Mucosa of rectum (tissue), 2 donors: ENCODE measurements around the gene CST4.

ENCODE experiments used
- H3K27ac ChIP-seq, 2 donors: one replicate each; pipeline ENCODE4 v1.7.0; 2013; ENCODE audit warnings: inconsistent platforms in 2 of 2, low read depth in 2 of 2, low read length in 2 of 2
- H3K27me3 ChIP-seq, 2 donors: one replicate each; pipeline ENCODE4 v1.7.0; 2013; ENCODE audit warnings: low read length in 2 of 2; ENCODE audit not compliant: control insufficient read depth in 2 of 2, insufficient read depth in 2 of 2
- H3K36me3 ChIP-seq, 2 donors: one replicate each; pipeline ENCODE4 v1.7.0; 2013; ENCODE audit warnings: low read length in 2 of 2; ENCODE audit not compliant: control insufficient read depth in 2 of 2, insufficient read depth in 2 of 2
- H3K4me1 ChIP-seq, 2 donors: one replicate each; pipeline ENCODE4 v1.7.0; 2013; ENCODE audit warnings: low read length in 2 of 2, mild to moderate bottlenecking in 1 of 2; ENCODE audit not compliant: control insufficient read depth in 2 of 2, insufficient read depth in 2 of 2
- H3K4me3 ChIP-seq, 2 donors: one replicate each; pipeline ENCODE4 v1.7.0; 2013; ENCODE audit warnings: low read length in 2 of 2
- H3K9ac ChIP-seq, 2 donors: one replicate each; pipeline ENCODE4 v1.7.0; 2013; ENCODE audit warnings: low read length in 2 of 2, low read depth in 1 of 2, mild to moderate bottlenecking in 1 of 2
- H3K9me3 ChIP-seq, 2 donors: one replicate each; pipeline ENCODE4 v1.7.0; 2013; ENCODE audit warnings: low read length in 2 of 2; ENCODE audit not compliant: control insufficient read depth in 2 of 2
- donor health status: healthy.
- donor health status: Normal muscosa, but diverticular disease.

CST4 gene

DNA sequence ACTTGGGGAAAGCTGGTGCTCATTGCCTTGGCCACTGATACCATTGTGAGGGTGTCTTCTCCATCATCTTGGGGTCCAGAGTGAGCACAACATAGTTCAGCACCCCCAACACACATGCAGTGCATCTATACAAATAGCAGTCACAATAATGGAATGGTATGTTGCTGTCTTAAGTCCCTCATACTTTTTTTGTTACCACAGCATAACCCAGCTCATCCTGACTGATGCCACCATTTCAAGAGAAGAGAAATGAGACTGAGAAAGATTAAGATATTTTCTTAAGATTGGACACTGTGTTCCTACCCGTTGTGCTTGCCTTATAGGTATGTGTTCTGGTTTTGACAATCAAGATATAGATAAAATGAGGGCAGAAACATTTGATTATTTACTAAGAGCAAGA lies 15.6 kb downstream of the CST4 start:
- Histone ChIP-seq H3K27ac (no peak overlapping the region), H3K27me3 (no peaks in the 10 kb centered on the region), H3K4me3 (no peak overlapping the region), H3K9me3 (no peaks in the 10 kb centered on the region), H3K4me1 (no peaks in the 10 kb centered on the region), H3K36me3 (no peaks in the 10 kb centered on the region), H3K9ac (no peak overlapping the region)

- no peaks in the 10 kb centered on the region for H3K4me1 ChIP-seq
- no peaks in the 10 kb centered on the region for H3K27me3 ChIP-seq
- no peak overlapping the region for H3K27ac ChIP-seq
These were observed 16.7 kb downstream of the CST4 start for GRCh38 chr20:23672158-23672557.

GRCh38 chr20:23671479-23671878 lies 17.4 kb downstream of the CST4 start:
- H3K9me3 ChIP-seq = no peaks in the 10 kb centered on the region
- H3K4me3 ChIP-seq = no peak overlapping the region
- H3K9ac ChIP-seq = no peak overlapping the region
- no peaks in the 10 kb centered on the region for H3K4me1 ChIP-seq
- no peaks in the 10 kb centered on the region for H3K36me3 ChIP-seq
- H3K27ac ChIP-seq = no peak overlapping the region
- H3K27me3 ChIP-seq = no peaks in the 10 kb centered on the region

More at GRCh38 chr20:23672158-23672557, 16.7 kb downstream of the CST4 start:
- Histone ChIP-seq H3K9me3 (no peaks in the 10 kb centered on the region), H3K9ac (no peak overlapping the region), H3K4me3 (no peak overlapping the region), H3K36me3 (no peaks in the 10 kb centered on the region)

- Histone ChIP-seq H3K9ac (no peak overlapping the region), H3K9me3 (no peaks in the 10 kb centered on the region)
These were observed 18.5 kb downstream of the CST4 start for GRCh38 chr20:23670361-23670760.

GRCh38 chr20:23669866-23670265 lies 19.0 kb downstream of the CST4 start:
- Histone ChIP-seq H3K27ac (no peak overlapping the region), H3K4me1 (no peaks in the 10 kb centered on the region), H3K9me3 (no peaks in the 10 kb centered on the region), H3K27me3 (no peaks in the 10 kb centered on the region), H3K9ac (no peak overlapping the region), H3K36me3 (no peaks in the 10 kb centered on the region), H3K4me3 (no peak overlapping the region)

More at GRCh38 chr20:23670361-23670760, 18.5 kb downstream of the CST4 start:
- Histone ChIP-seq H3K36me3 (no peaks in the 10 kb centered on the region), H3K4me3 (no peak overlapping the region), H3K27ac (no peak overlapping the region), H3K27me3 (no peaks in the 10 kb centered on the region), H3K4me1 (no peaks in the 10 kb centered on the region)

GRCh38 chr20:23669327-23669726 lies 19.5 kb downstream of the CST4 start:
- Histone ChIP-seq H3K4me3 (no peak overlapping the region), H3K27me3 (no peaks in the 10 kb centered on the region), H3K9me3 (no peaks in the 10 kb centered on the region), H3K9ac (no peak overlapping the region), H3K4me1 (no peaks in the 10 kb centered on the region), H3K36me3 (no peaks in the 10 kb centered on the region), H3K27ac (no peak overlapping the region)

DNA sequence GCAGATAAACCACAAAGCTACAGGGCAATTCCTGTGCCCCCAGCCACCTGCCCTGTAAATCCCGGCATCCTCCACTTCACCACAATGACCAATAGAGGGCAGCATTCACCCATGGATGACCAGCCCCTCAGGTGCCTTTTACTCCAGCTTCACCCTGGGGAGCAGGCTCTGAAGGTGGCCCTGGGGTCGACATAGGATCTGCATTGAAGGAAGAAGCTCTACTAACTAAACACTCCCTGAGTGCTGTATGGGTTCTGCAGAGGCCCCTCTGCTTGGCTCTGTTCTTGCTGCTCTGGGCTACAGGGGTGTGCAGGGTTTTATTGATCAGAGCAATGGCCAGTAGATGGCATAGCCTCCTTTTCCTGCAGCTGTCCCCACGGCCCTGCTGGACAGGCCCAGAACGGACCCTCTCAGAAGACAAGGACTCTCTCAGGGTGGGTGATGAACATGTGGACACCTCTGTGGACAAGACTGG lies 20.3 kb downstream of the CST4 start:
- Histone ChIP-seq H3K9me3 (no peaks in the 10 kb centered on the region), H3K4me1 (no peaks in the 10 kb centered on the region), H3K4me3 (no peak overlapping the region), H3K36me3 (no peaks in the 10 kb centered on the region), H3K9ac (no peak overlapping the region), H3K27ac (no peak overlapping the region), H3K27me3 (no peaks in the 10 kb centered on the region)

DNA sequence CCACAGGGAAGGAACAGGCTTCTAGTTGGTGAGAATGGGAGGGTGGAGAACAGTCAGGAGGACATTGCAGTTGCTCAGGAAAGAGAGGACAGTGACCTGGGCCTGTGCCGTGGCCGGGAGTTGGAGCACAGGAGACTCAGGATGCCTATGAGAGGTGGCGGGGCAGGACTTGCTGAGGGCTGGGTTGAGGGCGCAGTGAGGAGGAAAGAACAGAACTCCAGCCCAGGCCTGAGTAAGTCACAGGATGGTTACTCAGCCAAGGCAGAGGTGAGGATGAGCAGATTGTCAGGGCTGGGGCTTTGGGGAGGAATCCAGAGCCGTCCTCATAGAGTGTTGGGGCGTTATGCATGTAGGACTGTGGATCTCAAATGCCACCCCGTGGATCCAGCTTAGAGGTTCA lies 21.2 kb downstream of the CST4 start:
- H3K27me3 ChIP-seq = no peaks in the 10 kb centered on the region
- H3K36me3 ChIP-seq = no peaks in the 10 kb centered on the region
- H3K4me3 ChIP-seq = no peak overlapping the region
- no peak overlapping the region for H3K27ac ChIP-seq
- no peak overlapping the region for H3K9ac ChIP-seq
- no peaks in the 10 kb centered on the region for H3K9me3 ChIP-seq
- no peaks in the 10 kb centered on the region for H3K4me1 ChIP-seq

GRCh38 chr20:23666698-23667097 lies 22.1 kb downstream of the CST4 start:
- no peak overlapping the region for H3K9ac ChIP-seq
- no peak overlapping the region for H3K27ac ChIP-seq
- H3K4me1 ChIP-seq = no peaks in the 10 kb centered on the region
- no peaks in the 10 kb centered on the region for H3K9me3 ChIP-seq
- H3K36me3 ChIP-seq = no peaks in the 10 kb centered on the region
- H3K27me3 ChIP-seq = no peaks in the 10 kb centered on the region
- no peak overlapping the region for H3K4me3 ChIP-seq

- Histone ChIP-seq H3K27me3 (no peaks in the 10 kb centered on the region), H3K27ac (no peak overlapping the region), H3K9me3 (no peaks in the 10 kb centered on the region), H3K36me3 (no peaks in the 10 kb centered on the region), H3K9ac (no peak overlapping the region), H3K4me3 (no peak overlapping the region), H3K4me1 (no peaks in the 10 kb centered on the region)
These were observed 22.6 kb downstream of the CST4 start for GRCh38 chr20:23666189-23666588.

GRCh38 chr20:23664954-23665353 lies 23.9 kb downstream of the CST4 start:
- Histone ChIP-seq H3K27ac (no peak overlapping the region), H3K27me3 (no peaks in the 10 kb centered on the region), H3K9ac (no peak overlapping the region), H3K4me1 (no peaks in the 10 kb centered on the region), H3K9me3 (no peaks in the 10 kb centered on the region), H3K36me3 (no peaks in the 10 kb centered on the region), H3K4me3 (no peak overlapping the region)
